Tibial artery (tissue), 4 donors: Measurements from ENCODE around the gene CYB561A3.

Experiments used
- DNase-seq, 2 donors: peaks; one replicate each; pipeline ENCODE4 v3.0.0-alpha.2; 2019
- H3K27ac ChIP-seq, 2 donors: fragments of 200-600 bp; sonication (generic) in 1 of 2; 1 replicate in 1 of 2; 2 replicates in 1 of 2; pipeline ENCODE4 v1.5.1; 2018 to 2019; ENCODE audit warnings: mild to moderate bottlenecking in 1 of 2
- H3K27me3 ChIP-seq, 2 donors: fragments of 200-600 bp; sonication (generic) in 1 of 2; one replicate each; pipeline versions ENCODE4 v1.5.1 to v1.6.0; 2016 to 2019
- H3K36me3 ChIP-seq, 3 donors: fragments of 200-600 bp; sonication (generic) in 2 of 3; one replicate each; pipeline ENCODE4 v1.5.1; 2016 to 2019; ENCODE audit warnings: mild to moderate bottlenecking in 2 of 3
- H3K4me1 ChIP-seq, 4 donors: fragments of 200-600 bp; sonication (generic) in 2 of 4; 1 replicate in 3 of 4; 2 replicates in 1 of 4; pipeline ENCODE4 v1.5.1; 2016 to 2019
- H3K4me3 ChIP-seq, 2 donors: fragments of 200-600 bp; sonication (generic) in 1 of 2; 1 replicate in 1 of 2; 2 replicates in 1 of 2; pipeline ENCODE4 v1.5.1; 2018 to 2019; ENCODE audit warnings: mild to moderate bottlenecking in 2 of 2
- H3K9me3 ChIP-seq, 3 donors: fragments of 200-600 bp; sonication (generic) in 1 of 3; one replicate each; pipeline ENCODE4 v1.5.1; 2016 to 2019
- CTCF ChIP-seq, 2 experiments: fragments of 200-600 bp in 1 of 2; fragments of 450-650 bp in 1 of 2; IDR thresholded peaks; one replicate each; pipeline ENCODE4 v1.5.1; 2017 to 2019; ENCODE audit warnings: antibody characterized with exemption in 2 of 2, mild to moderate bottlenecking in 1 of 2, moderate library complexity in 1 of 2
- intact Hi-C: fragments of 100-400 bp; cut with DNase I; formaldehyde crosslinking; loops from one replicate; pipeline ENCODE4 v1.15.0; 2023; ENCODE audit warnings: low total_unique reads

CYB561A3 gene

GRCh38 chr11:61333550-61334433 is 27.9 kb downstream of the CYB561A3 start:
- peak overlapping the region; percentile 90 to 99 for H3K4me3 ChIP-seq
- DNase-seq, result no peak
- no peaks in the 10 kb centered on the region for H3K9me3 ChIP-seq
- no peak for TF ChIP-seq CTCF (IDR thresholded peaks at IDR 0.05)
- peak overlapping the region; percentile 92 to 93 for H3K27ac ChIP-seq
- peaks cover 0 to 40% (median 22%) of the 10 kb centered on the region in 4 donors for H3K4me1 ChIP-seq
- H3K36me3 ChIP-seq, result peaks cover 6 to 19% (median 10%) of the 10 kb centered on the region in 3 donors
- intact Hi-C loops, result loop anchor here (1.0 kb wide), 1 partner anchor 52 kb away; no protein-coding TSS in a partner anchor
- no peaks in the 10 kb centered on the region for H3K27me3 ChIP-seq

GRCh38 chr11:61332797-61333549 is 28.7 kb downstream of the CYB561A3 start, which contains the start of the genes DDB1 and TKFC:
Gene DDB1 (minus strand): TSS chr11:61333105. CDS start chr11:61332968, 137 bp downstream.
Gene TKFC (plus strand): TSS chr11:61333228. CDS start chr11:61334729, 1,501 bp downstream.
- H3K27me3 ChIP-seq, result no peaks in the 10 kb centered on the region
- peak within 1 kb of the TSS; percentile 90 to 99 for H3K4me3 ChIP-seq
- peak; percentile 92 to 98 for DNase-seq
- no peak for TF ChIP-seq CTCF (IDR thresholded peaks at IDR 0.05)
- peaks cover 0 to 40% (median 22%) of the 10 kb centered on the region in 4 donors for H3K4me1 ChIP-seq
- H3K9me3 ChIP-seq, result no peaks in the 10 kb centered on the region
- peak within 1 kb of the TSS; percentile 92 to 93 for H3K27ac ChIP-seq
- H3K36me3 ChIP-seq, result peaks cover 7 to 18% (median 12%) of the 10 kb centered on the region in 3 donors
- intact Hi-C loops, result loop anchor here (1.0 kb wide), 1 partner anchor 52 kb away; no protein-coding TSS in a partner anchor

- Histone ChIP-seq H3K9me3 (no peaks in the 10 kb centered on the region), H3K27me3 (no peaks in the 10 kb centered on the region), H3K4me1 (peaks cover 0 to 40% (median 22%) of the 10 kb centered on the region in 4 donors), H3K36me3 (peaks cover 7 to 23% (median 17%) of the 10 kb centered on the region in 3 donors), H3K27ac (peak overlapping the region; percentile 92 to 93), H3K4me3 (peak overlapping the region; percentile 90 to 99)
- intact Hi-C loops, result no loop called here
- TF ChIP-seq CTCF (IDR thresholded peaks at IDR 0.05), result no peak
- DNase-seq, result no peak
Measured at GRCh38 chr11:61332281-61332796, 29.3 kb downstream of the CYB561A3 start.

GRCh38 chr11:61331651-61332050 is 30.0 kb downstream of the CYB561A3 start:
- H3K4me1 ChIP-seq, result peaks cover 0 to 39% (median 22%) of the 10 kb centered on the region in 4 donors

More at GRCh38 chr11:61331651-61332050, 30.0 kb downstream of the CYB561A3 start:
- peak overlapping the region; percentile 90 to 99 for H3K4me3 ChIP-seq
- H3K27me3 ChIP-seq, result no peaks in the 10 kb centered on the region
- no peak for DNase-seq
- intact Hi-C loops, result no loop called here
- H3K27ac ChIP-seq, result peak overlapping the region; percentile 92 to 93
- no peaks in the 10 kb centered on the region for H3K9me3 ChIP-seq
- no peak for TF ChIP-seq CTCF (IDR thresholded peaks at IDR 0.05)
- peaks cover 10 to 27% (median 23%) of the 10 kb centered on the region in 3 donors for H3K36me3 ChIP-seq
